CD4-positive, alpha-beta T cell (primary cell): ENCODE results near the gene GNAZ. TPM values are rescaled to one million over a fixed set of nuclear protein-coding genes. Genes with fewer than 3 reads are reported as not detected.
"Not testable (repeated sequence)": the region's sequence is repeated elsewhere in the genome, so short reads cannot be mapped to it uniquely, and the experiment has no call there.

Experiments
- ATAC-seq: fragments of 200-7000 bp; cut with Tn5 transposase; one replicate; pipeline ENCODE4 v1.10.0; 2022; ENCODE audit warnings: mild to moderate bottlenecking; ENCODE audit not compliant: poor library complexity
- CTCF ChIA-PET: fragments of 350-600 bp; sonication (Branson Sonifier 250); formaldehyde crosslinking; loops from one replicate; lab custom pipeline; 2021; ENCODE audit warnings: antibody characterized with exemption, inconsistent platforms; lab: Charles Lee
- POLR2A ChIA-PET: fragments of 350-600 bp; sonication (Branson Sonifier 250); formaldehyde crosslinking; loops from one replicate; lab custom pipeline; 2021; ENCODE audit warnings: antibody characterized with exemption, inconsistent platforms; lab: Charles Lee
- DNase-seq, 14 experiments: peaks; one replicate each; pipeline ENCODE4 v3.0.0-alpha.2; 2013 to 2020; ENCODE audit warnings: mixed read lengths in 2 of 14
- H3K27ac ChIP-seq, 2 donors: one replicate each; pipeline versions ENCODE4 v1.5.1 to v1.7.0; 2013; ENCODE audit warnings: low read length in 2 of 2, low read depth in 1 of 2, mild to moderate bottlenecking in 1 of 2
- H3K27me3 ChIP-seq, 2 experiments: 1 replicate in 1 of 2; 2 replicates in 1 of 2; pipeline versions ENCODE4 v1.6.1 to v1.7.0; 2013; ENCODE audit warnings: low read length in 2 of 2, control low read depth in 1 of 2, mild to moderate bottlenecking in 1 of 2, moderate library complexity in 1 of 2; ENCODE audit not compliant: insufficient read depth in 2 of 2, control insufficient read depth in 1 of 2
- H3K36me3 ChIP-seq: one replicate; pipeline ENCODE4 v1.6.1; 2013; ENCODE audit warnings: low read length, control low read depth; ENCODE audit not compliant: insufficient read depth
- H3K4me1 ChIP-seq: one replicate; pipeline ENCODE4 v1.6.1; 2013; ENCODE audit warnings: low read length, control low read depth; ENCODE audit not compliant: insufficient read depth
- H3K4me3 ChIP-seq: one replicate; pipeline ENCODE4 v1.5.1; 2013; ENCODE audit warnings: mild to moderate bottlenecking, low read length, moderate library complexity
- H3K9me3 ChIP-seq, 2 experiments: 1 replicate in 1 of 2; 2 replicates in 1 of 2; pipeline versions ENCODE4 v1.6.1 to v1.7.0; 2013; ENCODE audit warnings: low read length in 2 of 2, mild to moderate bottlenecking in 2 of 2, control low read depth in 1 of 2, moderate library complexity in 1 of 2; ENCODE audit not compliant: control insufficient read depth in 1 of 2, insufficient read depth in 1 of 2
- H3K27ac Mint-ChIP-seq: one replicate; pipeline ENCODE4 v1.8.0; 2020; ENCODE audit warnings: mixed read lengths
- H3K27me3 Mint-ChIP-seq: one replicate; pipeline ENCODE4 v1.8.0; 2021; ENCODE audit warnings: mixed read lengths
- H3K36me3 Mint-ChIP-seq: one replicate; pipeline ENCODE4 v1.8.0; 2021; ENCODE audit warnings: low read depth, mixed read lengths
- H3K4me1 Mint-ChIP-seq: one replicate; pipeline ENCODE4 v1.8.0; 2021; ENCODE audit warnings: low read depth, mixed read lengths
- H3K4me3 Mint-ChIP-seq: one replicate; pipeline ENCODE4 v1.8.0; 2020; ENCODE audit warnings: mild to moderate bottlenecking, mixed read lengths
- H3K9me3 Mint-ChIP-seq: one replicate; pipeline ENCODE4 v1.8.0; 2020; ENCODE audit warnings: mixed read lengths
- CTCF ChIP-seq: fragments of 200-600 bp; IDR thresholded peaks from one replicate; pipeline ENCODE4 v1.8.0; 2022; ENCODE audit warnings: antibody characterized with exemption, mild to moderate bottlenecking
- intact Hi-C, 2 experiments: fragments of 100-400 bp; cut with DNase I in 1 of 2; cut with micrococcal nuclease in 1 of 2; formaldehyde crosslinking; loops; one replicate each; pipeline versions ENCODE4 v1.15.1 to v1.9.0; 2023 to 2025; cut with DNase I, micrococcal nuclease
- total RNA-seq, 174 experiments: library from RNA in 2 of 174; stranded (reverse) in 2 of 174; gene quantifications; one replicate each; pipeline ENCODE4 v1.2.3 and lab custom pipeline; 2021 to 2026

GNAZ gene
- total RNA-seq, 2 experiments from 2014 or later, result 0.20 to 0.38 TPM

- CTCF ChIA-PET, result interaction anchor here (1.1 kb wide), 3 partner anchors 150 to 177 kb away, joined by 3 to 4 read pairs (median 3); no protein-coding TSS in a partner anchor
- intact Hi-C loops, result loop anchor here in 1 of 2 experiments (5.0 kb wide), 1 partner anchor 60 kb away; the partner anchor contains the start of gene GNAZ
- Mint-ChIP-seq H3K36me3 (no peaks in the 10 kb centered on the region), H3K9me3 (no peaks in the 10 kb centered on the region), H3K27ac (no peak overlapping the region), H3K27me3 (no peaks in the 10 kb centered on the region), H3K4me1 (peaks cover 6% of the 10 kb centered on the region), H3K4me3 (no peak overlapping the region)
- DNase-seq (no peak), ATAC-seq (no peak)
- H3K27me3 ChIP-seq, result no peaks in the 10 kb centered on the region
- H3K36me3 ChIP-seq, result no peaks in the 10 kb centered on the region
- peaks cover 22% of the 10 kb centered on the region for H3K4me1 ChIP-seq
- TF ChIP-seq CTCF, result no peak
- no peak overlapping the region for H3K27ac ChIP-seq
- H3K4me3 ChIP-seq, result no peak overlapping the region
- POLR2A ChIA-PET, result interaction anchor here (1.4 kb wide), 1 partner anchor 12 kb away, joined by 5 read pairs; no protein-coding TSS in a partner anchor
- H3K9me3 ChIP-seq, result no peaks in the 10 kb centered on the region
Observed at GRCh38 chr22:23131931-23132330, 61.6 kb downstream of the GNAZ start.

GRCh38 chr22:23132376-23133091 is 62.2 kb downstream of the GNAZ start:
- H3K4me1 ChIP-seq, result peaks cover 28% of the 10 kb centered on the region
- Mint-ChIP-seq H3K4me3 (no peak overlapping the region), H3K27me3 (no peaks in the 10 kb centered on the region), H3K4me1 (peaks cover 12% of the 10 kb centered on the region), H3K9me3 (no peaks in the 10 kb centered on the region), H3K36me3 (no peaks in the 10 kb centered on the region), H3K27ac (no peak overlapping the region)
- CTCF ChIA-PET, result interaction anchor here (1.1 to 1.5 kb wide), 3 partner anchors 149 to 178 kb away, joined by 3 to 6 read pairs (median 3); no protein-coding TSS in a partner anchor
- H3K27me3 ChIP-seq, result no peaks in the 10 kb centered on the region
- POLR2A ChIA-PET, result interaction anchor here (1.2 to 1.4 kb wide), 2 partner anchors 10 to 13 kb away, joined by 4 to 5 read pairs; partner anchors contain the start of gene RSPH14
- intact Hi-C loops, result loop anchor here in 1 of 2 experiments (5.0 kb wide), 1 partner anchor 60 kb away; the partner anchor contains the start of gene GNAZ
- no peak overlapping the region for H3K27ac ChIP-seq
- no peak overlapping the region for H3K4me3 ChIP-seq
- H3K36me3 ChIP-seq, result no peaks in the 10 kb centered on the region
- ATAC-seq (no peak), DNase-seq (no peak)
- H3K9me3 ChIP-seq, result no peaks in the 10 kb centered on the region
- TF ChIP-seq CTCF, result no peak

- H3K9me3 Mint-ChIP-seq, result no peaks in the 10 kb centered on the region
- no peaks in the 10 kb centered on the region for H3K27me3 ChIP-seq
- POLR2A ChIA-PET, result no interaction called here
- no peak for DNase-seq
- no peak overlapping the region for H3K4me3 ChIP-seq
- no peaks in the 10 kb centered on the region for H3K36me3 ChIP-seq
- H3K4me1 Mint-ChIP-seq, result peaks cover 21% of the 10 kb centered on the region
- CTCF ChIA-PET, result interaction anchor here (1.5 kb wide), 1 partner anchor 175 kb away, joined by 6 read pairs; no protein-coding TSS in a partner anchor
- H3K27ac Mint-ChIP-seq, result no peak overlapping the region
- no peak overlapping the region for H3K4me3 Mint-ChIP-seq
- no peaks in the 10 kb centered on the region for H3K27me3 Mint-ChIP-seq
- intact Hi-C loops, result loop anchor here in 1 of 2 experiments (5.0 kb wide), 1 partner anchor 62 kb away; the partner anchor contains the start of gene GNAZ
- peaks cover 34% of the 10 kb centered on the region for H3K4me1 ChIP-seq
- H3K27ac ChIP-seq, result no peak overlapping the region
- no peaks in the 10 kb centered on the region for H3K36me3 Mint-ChIP-seq
- TF ChIP-seq CTCF, result no peak
- no peak for ATAC-seq
- H3K9me3 ChIP-seq, result no peaks in the 10 kb centered on the region
Observed at GRCh38 chr22:23133922-23134321, 63.6 kb downstream of the GNAZ start.

GRCh38 chr22:23136991-23137390 is 66.7 kb downstream of the GNAZ start:
- H3K4me1 ChIP-seq, result peaks cover 58% of the 10 kb centered on the region

More at GRCh38 chr22:23136991-23137390, 66.7 kb downstream of the GNAZ start:
- Mint-ChIP-seq H3K4me1 (peaks cover 44% of the 10 kb centered on the region), H3K27ac (peak overlapping the region; percentile 94)
- ATAC-seq, H3K4me3 ChIP-seq, intact Hi-C loops, H3K27me3 ChIP-seq, H3K27me3 Mint-ChIP-seq, H3K9me3 ChIP-seq, H3K36me3 ChIP-seq, DNase-seq, H3K36me3 Mint-ChIP-seq, H3K9me3 Mint-ChIP-seq, H3K4me3 Mint-ChIP-seq: not testable (repeated sequence)
- POLR2A ChIA-PET, result interaction anchor here (1.4 to 1.7 kb wide), 2 partner anchors 17 to 384 kb away, joined by 4 to 11 read pairs; no protein-coding TSS in a partner anchor
- H3K27ac ChIP-seq, result peak overlapping the region; percentile 66 to 86
- CTCF ChIA-PET, result interaction anchor here (0.8 kb wide), 1 partner anchor 145 kb away, joined by 3 read pairs; no protein-coding TSS in a partner anchor
